Left ventricle myocardium superior (tissue), 1 donor: ENCODE data around the gene OR4F6. TPM values are rescaled to one million over a fixed set of nuclear protein-coding genes. Genes with fewer than 3 reads are reported as not detected.
"Not testable (repeated sequence)": the region's sequence is repeated elsewhere in the genome, so short reads cannot be mapped to it uniquely, and the experiment has no call there.

Source experiments
- ATAC-seq: fragments of 200-7000 bp; cut with Tn5 transposase; one replicate; pipeline ENCODE4 v1.9.1; 2020; ENCODE audit warnings: mild to moderate bottlenecking, moderate library complexity
- DNase-seq: peaks from one replicate; pipeline ENCODE4 v3.0.0-alpha.2; 2020
- intact Hi-C: fragments of 100-400 bp; cut with micrococcal nuclease; formaldehyde crosslinking; loops from one replicate; pipeline ENCODE4 v1.11.0; 2022
- long read RNA-seq: library from polyadenylated mRNA; unstranded; transcript quantifications from one replicate; pipeline ENCODE4 v2.0.0, GENCODE V29; 2021
- total RNA-seq: library from RNA; stranded (reverse); fragmentation: NEBNext Ultra II Directional; extraction: Animal tissue kit (Norgen Biotek cat#: 25700); gene quantifications from one replicate; pipeline ENCODE4 v1.2.1, GENCODE V29; 2021
- donor health status: DM: no; HTN: yes; CAD: no; lungs with severe emphysema.

Gene OR4F6, protein sequence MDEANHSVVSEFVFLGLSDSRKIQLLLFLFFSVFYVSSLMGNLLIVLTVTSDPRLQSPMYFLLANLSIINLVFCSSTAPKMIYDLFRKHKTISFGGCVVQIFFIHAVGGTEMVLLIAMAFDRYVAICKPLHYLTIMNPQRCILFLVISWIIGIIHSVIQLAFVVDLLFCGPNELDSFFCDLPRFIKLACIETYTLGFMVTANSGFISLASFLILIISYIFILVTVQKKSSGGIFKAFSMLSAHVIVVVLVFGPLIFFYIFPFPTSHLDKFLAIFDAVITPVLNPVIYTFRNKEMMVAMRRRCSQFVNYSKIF
- not detected for total RNA-seq
- long read RNA-seq: 0 reads

DNA sequence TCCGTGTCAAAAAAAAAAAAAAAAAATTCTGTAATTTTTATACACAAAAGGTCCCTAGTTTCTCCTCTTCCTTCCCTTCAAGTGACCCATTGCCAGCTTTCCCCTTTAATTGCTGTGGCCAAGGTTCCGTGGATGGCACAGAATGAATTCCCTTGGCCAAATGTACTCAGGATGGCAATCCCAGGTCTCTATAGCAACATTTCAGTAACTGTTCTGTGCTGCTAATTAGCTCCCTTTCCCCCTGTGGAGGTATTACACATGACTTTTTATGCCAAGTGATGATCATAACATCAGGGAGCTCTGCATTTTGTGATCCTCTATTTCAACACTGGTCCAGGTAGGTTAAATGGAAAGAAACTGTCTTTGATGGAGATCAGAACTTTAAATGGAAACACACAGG, at the start of gene OR4F6:
Gene OR4F6, plus strand, starts transcription at position 301 of the 400 bp plus-strand sequence. CDS start 2,211 bp downstream, outside the sequence.
- DNase-seq (no peak), ATAC-seq (no peak)
- intact Hi-C loops: no loop called here

DNA sequence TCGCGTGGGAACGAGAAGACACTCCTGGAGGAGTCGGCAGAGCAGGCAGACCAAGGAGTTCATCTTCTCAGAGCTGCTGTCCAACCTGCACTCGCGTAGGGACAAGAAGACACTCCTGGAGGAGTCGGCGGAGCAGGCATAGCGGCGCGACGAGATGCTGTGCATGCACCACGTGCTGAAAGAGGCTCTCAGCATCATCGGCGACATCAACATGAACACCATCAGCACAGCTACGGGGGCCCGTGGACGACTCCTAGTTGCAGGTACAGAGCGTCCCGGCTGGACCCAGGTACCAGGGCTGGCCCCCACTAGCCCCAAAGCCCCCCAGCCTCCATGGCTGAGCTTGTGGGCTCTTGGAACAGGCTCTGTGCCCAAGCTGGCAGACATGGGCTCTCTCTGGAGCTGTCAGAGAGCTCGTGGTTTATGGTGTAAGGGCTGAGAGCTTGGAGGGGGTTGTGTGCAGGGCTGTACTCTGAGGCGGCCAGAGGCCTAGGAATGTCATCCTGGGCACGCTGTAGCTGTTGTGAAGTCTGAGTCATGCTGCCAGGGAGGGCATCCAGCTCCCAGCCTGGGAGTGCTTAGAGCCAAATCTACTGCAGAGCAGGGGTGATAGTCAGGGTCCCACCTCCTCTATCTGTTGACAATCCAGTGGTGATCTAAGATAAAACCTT, 38.5 kb upstream of the OR4F6 start:
- peak; percentile 99 for ATAC-seq
- intact Hi-C loops: not testable (repeated sequence)
- DNase-seq: peak; percentile 52

DNA sequence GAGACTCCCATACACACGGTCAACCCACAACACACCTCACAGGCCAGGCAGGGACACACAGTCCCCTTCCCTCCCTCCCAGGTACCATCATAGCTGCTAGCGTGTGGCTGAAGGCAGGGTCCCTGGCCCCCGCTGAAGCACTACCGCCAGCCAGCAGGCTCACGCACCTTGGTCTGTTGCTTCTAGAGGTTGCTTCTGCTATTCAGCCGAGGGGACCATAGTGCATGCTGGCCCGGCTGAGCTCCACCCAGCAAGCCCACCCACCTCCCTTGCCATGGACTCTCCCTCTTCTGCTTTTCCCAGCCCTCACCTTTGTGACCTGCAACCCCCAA, 38.0 kb upstream of the OR4F6 start:
- ATAC-seq, intact Hi-C loops, DNase-seq: not testable (repeated sequence)

DNA sequence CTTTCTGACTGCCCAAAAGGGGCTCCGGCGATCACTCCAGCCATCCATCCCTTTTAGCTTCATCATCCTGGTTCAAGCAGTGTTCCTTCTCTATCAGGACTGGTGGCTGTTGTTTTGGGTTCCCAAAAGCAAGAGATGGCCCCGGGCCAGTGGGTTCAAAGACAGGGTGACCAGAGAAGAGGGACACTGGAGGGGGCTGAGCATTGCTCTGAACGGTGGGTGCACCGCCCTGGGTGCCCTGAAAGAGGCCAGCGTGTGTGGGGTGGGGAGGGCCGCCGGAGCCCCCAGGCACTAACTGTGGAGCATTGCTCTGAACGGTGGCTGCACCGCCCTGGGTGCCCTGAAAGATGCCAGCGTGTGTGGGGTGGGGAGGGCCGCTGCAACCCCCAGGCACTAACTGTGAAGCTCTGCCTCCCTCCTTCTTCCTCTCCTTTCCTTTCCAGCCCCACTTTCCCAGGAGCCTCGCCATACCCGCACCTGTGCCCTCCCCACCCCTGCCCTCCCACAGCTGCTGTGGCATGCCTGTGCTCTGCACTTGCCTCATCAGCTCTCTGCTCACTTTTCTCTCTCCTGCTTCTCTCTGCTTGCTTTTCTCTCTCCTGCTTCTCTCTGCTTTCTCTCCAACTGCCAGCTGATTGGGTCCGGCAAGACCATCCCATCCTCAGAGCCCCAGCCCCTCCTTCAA, 37.4 kb upstream of the OR4F6 start:
- DNase-seq (no peak), ATAC-seq (peak; percentile 30)
- intact Hi-C loops: no loop called here

DNA sequence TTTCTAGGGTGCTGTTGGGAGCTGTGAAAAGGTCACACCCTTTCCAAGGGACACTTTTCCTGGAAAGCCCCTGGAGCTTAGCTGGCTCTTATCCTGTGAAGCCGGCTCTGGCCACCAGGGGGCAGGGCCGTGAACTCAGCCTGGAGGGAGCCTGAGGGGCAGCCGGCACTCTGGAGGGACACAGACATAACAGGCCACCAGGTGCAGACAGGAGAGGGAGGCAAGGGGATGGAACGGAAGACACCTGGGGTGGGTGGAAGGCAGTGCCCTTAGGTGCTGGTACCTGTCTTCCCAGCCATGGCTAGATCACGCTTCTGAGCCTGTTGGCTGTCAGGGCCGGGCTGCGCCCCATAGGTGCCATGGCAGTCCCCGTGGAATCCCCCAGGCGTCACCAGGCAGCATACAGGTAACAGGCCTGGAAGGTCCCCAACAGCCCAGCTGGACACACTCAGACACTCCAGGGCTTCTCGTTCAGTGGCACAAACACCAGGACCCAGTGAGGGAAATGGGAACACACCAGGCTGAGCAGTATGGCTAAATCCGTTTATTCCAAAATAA, 36.1 kb upstream of the OR4F6 start:
- ATAC-seq, intact Hi-C loops, DNase-seq: not testable (repeated sequence)

DNA sequence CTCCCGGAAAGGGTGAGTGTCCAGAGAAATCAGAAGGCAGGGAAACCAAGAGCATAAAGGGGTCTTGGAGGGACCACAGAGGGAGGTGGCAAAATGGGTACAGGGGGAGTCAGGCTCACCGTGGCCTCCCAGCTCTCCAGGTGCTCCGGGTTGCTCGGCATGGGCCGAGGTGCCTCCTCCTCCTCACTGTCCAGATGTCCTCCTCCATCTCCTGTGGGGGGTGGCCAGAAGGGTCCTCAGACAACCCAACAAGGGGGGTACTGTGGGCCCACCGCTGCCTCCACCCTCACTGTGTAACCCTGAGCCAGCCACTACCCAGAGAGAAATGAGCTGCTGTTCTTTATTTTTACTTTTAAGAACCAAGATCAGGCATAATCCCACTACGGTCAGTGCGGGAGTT, 30.4 kb upstream of the OR4F6 start:
- ATAC-seq (no peak), DNase-seq (no peak)
- intact Hi-C loops: no loop called here

DNA sequence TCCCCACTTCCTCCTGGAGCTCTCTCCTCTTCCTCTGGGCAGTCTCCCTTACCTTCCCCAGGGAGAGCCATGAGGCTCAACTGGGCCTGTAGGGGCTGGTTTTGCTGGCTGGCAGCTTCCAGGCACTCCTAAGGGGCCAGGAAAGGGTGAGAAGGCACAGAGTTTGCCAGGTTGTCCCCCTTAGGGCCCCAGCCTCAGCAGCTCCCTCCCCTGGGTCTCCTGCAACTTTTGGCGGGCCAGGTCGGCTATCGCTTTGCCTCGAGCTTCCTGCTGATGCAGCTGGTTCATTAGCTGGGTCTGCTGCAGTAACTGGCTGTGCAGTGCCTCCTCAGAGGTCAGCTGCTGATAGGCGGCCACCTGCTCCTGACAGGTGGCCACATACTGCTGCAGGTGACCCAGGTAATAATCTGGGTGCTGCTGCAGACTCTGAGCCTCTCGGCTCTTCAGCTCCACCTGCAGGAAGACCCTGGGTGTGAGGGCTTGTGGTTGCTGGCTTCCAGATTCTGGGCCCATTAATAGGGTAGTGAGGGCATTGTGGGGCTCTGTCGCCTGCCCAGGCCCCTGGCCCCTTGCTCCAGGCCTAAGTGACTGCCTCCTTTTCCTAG, 29.7 kb upstream of the OR4F6 start:
- ATAC-seq: no peak
- intact Hi-C loops: no loop called here

DNA sequence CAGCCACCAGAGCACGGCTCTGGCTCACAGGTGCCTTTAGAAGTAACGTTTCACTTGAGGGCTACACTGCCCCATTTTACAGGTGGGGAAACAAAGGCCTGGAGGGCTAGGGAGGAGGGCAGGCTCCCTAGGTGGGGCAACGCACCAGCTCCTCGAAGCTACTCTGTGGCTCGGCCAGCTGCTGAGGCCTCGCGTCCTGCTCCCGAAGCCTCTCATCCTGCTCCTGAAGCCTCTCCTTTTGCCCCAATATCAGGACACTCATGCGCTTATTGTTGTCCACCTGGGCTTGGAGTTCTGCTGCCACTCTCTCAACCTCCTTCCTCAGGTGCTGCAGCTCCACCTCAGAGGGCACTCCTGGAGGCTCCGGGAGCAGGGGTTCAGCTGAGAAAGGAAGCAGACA, 28.2 kb upstream of the OR4F6 start:
- ATAC-seq (no peak), DNase-seq (no peak)
- intact Hi-C loops: no loop called here

More for the DNA sequence above, 29.7 kb upstream of the OR4F6 start:
- no peak for DNase-seq

DNA sequence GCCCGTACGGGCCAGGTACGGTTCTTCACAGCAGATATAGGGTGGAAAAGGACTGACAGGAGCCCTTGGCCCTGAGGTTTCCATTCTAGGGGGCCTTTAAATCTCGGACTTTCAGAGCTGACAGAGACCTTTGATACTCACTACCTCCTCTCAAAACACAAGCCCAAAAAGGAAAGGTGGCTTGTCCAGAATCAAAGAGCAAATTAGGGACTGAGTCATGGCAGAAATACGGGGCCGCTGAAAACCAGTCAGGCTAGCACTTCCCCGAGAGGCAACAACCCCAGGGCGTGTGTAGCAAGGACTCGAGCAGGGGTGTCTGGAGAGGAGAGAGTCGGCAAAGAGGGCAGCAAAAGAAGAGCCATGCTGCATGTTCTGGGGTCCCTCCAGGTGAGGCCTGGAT, 24.7 kb upstream of the OR4F6 start:
- ATAC-seq, DNase-seq, intact Hi-C loops: not testable (repeated sequence)

DNA sequence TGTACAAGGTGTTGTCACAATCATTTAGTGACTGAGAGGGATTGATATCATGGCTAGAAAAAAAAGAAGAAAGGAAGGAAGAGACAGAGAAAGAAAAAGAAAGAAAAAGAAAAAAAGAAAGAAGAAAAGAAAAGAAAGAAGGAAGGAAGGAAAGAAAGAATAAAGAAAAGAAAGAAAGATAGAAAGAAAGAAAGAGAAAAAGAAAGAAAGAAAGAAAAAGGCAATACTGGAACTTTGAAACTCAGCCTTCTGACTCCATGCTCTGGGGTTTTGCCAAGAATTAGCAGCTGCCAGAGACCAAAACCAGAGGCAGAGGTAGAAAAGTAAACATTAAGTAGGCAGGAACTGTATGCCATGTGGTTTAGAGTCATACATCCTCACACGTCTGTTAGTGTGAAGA, 23.1 kb upstream of the OR4F6 start:
- DNase-seq, ATAC-seq, intact Hi-C loops: not testable (repeated sequence)

DNA sequence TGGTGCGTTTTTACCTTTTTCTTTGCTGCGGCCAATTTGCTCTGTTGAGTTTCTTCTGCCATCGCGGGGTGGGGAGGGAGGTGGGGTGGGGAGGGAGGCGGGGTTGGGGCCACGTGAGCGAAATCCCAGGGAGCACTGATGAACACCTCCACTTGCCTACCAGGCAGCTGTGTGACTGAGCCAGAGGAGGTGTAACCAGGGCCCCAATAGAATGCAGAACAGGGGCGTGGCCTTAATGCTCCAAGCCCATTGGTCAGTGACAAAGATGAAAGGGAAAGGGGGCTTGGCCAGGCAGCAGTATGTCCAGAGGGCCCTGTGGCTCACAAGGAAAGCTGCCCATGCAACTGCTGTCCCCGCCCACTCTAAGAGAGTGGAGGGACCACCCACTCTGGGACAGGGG, 21.4 kb upstream of the OR4F6 start:
- ATAC-seq (no peak), DNase-seq (no peak)
- intact Hi-C loops: no loop called here

DNA sequence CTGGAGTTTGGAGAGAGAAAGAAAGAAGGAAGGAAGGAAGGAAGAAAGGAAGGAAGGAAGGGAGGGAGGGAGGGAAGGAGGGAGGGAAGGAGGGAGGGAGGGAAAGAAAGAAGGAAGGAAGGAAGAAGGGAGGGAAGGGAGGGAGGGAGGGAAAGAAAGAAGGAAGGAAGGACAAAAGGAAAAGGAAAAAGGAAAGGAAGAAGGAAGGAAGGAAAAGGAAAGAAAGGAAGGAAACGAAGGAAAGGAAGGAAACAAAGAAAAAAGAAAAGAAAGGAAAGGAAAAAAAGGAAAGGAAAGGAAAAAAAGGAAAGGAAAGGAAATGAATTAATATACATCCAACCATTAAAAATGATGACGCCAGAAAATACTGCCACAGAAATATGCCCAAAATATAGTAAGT, 18.7 kb upstream of the OR4F6 start:
- no peak for ATAC-seq
- no peak for DNase-seq
- intact Hi-C loops: no loop called here

DNA sequence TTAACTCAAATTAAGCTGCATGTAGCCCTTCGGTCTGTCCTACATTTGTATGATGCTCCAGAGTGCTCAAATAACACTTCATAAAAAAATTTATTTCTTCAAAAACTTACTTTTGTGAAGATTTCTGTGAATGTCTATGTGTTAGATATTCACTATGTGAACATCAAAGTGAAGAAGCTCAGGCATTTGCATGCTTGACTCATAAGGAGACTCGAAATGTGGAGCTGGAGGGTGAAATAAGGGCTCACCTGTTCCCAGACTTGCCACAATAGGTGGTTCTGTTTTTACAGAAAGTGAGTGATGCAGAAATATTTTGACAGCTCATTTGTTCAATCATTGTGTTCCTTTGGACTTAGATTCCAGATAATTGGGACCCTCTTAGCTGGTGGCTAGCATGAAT, 16.9 kb upstream of the OR4F6 start:
- DNase-seq, ATAC-seq, intact Hi-C loops: not testable (repeated sequence)

DNA sequence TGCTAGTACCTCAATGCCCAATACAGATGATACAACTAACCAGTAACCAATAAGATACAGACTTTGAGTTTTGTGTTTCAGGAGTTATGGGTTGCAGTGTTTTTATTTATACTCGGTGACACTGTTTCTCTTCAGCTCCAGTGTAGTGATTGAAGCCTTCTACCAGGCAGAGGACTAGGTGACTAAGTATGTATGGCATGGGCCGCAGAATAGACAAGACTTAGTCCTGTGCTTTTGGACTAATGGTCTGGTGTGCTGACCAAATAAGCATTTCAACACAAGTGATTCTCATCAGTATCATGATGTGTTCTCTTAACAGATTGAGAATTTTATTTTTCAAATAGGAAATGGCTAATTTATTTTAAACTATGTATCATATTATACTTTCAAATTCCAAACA, 15.3 kb upstream of the OR4F6 start:
- ATAC-seq, intact Hi-C loops, DNase-seq: not testable (repeated sequence)

DNA sequence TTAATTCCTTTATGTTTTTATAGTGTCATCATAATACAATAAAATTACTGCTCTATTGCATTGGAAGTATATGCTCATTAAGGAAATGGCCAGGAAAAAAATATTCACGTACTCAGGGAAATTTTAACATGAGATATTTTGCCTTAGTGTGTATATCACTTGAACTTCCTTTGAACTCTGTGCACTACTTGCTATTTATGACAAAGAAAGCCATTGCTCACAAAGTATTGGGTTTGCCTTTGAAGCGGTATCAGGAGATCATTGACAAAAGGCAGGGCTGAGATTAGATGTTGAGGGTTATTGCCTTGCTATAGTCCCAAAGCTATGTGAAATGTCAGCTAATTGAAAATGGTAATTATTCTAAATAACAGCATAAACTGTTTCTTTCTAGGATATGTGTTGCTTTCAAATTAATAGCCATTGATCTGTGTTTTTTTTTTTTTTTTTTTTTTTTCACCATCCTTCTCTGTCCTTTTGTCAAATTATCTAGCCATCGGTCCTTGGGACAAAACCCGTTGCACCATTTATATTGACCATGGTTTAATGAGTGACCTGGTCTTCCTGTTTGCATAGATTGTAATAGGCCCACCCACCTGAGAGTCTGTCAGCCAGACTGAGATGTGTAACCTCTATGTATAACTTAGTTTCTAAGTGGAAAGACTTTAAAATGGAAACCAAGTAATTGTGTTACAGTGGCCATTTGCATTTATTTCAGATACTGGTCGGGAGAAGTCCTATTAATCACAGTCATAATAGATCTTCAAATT, 14.6 kb upstream of the OR4F6 start:
- DNase-seq, intact Hi-C loops, ATAC-seq: not testable (repeated sequence)

DNA sequence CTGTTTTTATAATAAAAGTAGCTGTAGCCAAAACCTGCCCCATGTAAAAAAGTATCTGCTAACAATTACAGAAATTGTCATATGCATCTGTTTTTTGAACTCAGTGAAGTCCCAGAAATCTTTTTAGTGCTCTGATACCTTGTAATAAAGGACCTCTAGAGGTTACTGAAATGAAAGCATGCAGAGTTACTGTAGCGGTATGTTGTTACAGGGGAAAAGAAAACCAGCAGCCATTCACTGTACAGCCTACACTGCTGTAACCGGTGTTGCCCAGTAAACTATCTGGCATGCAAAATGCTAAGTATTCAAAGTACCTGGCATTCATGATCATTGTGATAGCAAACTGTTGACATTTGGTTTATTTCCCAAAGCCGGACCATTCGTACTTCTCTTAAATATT, 12.6 kb upstream of the OR4F6 start:
- intact Hi-C loops, ATAC-seq, DNase-seq: not testable (repeated sequence)

DNA sequence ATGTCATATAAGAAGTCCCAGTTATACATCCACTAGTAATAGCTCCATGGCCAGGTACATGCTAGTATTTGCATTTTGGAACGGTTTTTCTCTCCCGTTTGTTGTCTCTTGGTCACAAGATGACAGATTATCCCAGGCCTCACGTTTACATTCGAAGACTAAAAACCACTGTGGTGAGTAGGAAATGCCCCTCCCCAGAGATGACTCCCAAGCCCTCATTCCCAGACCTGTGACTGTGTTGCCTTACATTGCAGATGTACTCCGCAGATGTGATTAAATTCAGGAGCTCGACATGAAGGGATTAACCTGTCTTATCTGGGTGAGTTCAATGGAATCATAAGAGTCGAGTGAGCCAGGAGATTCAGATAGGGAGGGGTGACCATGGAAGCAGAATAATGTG, 9.3 kb upstream of the OR4F6 start:
- DNase-seq, ATAC-seq, intact Hi-C loops: not testable (repeated sequence)

DNA sequence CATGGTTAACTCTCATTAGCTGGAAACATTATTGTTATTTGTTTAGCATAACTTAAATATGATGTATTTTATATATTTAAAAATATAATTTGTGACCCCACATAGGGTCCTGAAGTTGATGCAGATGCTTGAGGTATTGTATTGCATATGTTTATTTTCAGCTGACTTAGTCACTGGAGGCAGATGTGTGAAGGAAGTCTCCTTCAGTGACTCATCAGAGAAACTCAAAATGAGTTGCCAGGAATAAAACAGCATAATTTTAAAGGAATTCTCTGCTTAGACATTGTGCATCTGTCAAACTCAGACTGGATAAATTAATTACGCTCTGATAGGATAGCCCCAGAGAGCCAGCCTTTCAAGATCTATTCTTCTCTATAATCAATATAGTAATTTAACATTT, 7.9 kb upstream of the OR4F6 start:
- DNase-seq (no peak), ATAC-seq (no peak)
- intact Hi-C loops: no loop called here

DNA sequence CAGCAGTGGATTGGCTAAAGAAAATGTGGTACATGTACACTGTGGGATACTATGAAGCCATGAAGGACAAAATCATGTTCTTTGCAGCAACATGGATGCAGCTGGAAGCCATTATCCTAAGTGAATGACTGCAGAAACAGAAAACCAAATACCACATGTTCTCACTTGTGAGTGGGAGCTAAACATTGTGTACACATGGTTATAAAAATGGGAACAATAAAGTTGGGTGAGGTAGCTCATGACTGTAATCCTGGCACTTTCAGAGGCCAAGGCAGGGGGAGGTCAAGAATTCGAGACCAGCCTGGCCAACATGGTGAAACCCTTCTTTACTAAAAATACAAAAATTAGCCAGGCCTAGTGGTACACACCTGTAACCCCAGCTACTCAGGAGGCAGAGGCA, 3.6 kb upstream of the OR4F6 start:
- intact Hi-C loops: no loop called here
- no peak for DNase-seq
- no peak for ATAC-seq
